Cortex of kidney (tissue), 1 donor: ENCODE measurements around the gene FHOD3.

Source experiments
- DNase-seq: peaks from one replicate; lab custom pipeline; 2025; lab: John Stamatoyannopoulos, UW

FHOD3 gene

DNA sequence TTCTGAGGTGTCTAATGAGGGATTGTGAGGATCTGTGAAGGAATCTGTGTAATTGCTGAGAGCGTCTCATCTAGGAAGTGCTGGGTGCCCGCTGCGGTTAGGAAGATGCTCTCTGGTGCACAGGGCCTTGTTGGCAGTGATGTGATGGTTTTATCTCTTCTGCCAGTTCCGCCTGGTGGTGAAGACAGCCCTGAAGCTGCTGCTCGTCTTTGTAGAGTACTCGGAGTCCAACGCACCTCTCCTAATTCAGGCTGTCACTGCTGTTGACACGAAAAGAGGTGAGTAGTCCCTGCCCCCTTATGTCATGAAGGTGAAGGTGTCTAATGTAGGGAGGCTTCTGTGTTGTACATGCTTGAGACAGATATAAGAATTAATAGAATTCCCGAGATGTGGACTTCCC, 297.1 kb downstream of the FHOD3 start:
- no peak for DNase-seq

DNA sequence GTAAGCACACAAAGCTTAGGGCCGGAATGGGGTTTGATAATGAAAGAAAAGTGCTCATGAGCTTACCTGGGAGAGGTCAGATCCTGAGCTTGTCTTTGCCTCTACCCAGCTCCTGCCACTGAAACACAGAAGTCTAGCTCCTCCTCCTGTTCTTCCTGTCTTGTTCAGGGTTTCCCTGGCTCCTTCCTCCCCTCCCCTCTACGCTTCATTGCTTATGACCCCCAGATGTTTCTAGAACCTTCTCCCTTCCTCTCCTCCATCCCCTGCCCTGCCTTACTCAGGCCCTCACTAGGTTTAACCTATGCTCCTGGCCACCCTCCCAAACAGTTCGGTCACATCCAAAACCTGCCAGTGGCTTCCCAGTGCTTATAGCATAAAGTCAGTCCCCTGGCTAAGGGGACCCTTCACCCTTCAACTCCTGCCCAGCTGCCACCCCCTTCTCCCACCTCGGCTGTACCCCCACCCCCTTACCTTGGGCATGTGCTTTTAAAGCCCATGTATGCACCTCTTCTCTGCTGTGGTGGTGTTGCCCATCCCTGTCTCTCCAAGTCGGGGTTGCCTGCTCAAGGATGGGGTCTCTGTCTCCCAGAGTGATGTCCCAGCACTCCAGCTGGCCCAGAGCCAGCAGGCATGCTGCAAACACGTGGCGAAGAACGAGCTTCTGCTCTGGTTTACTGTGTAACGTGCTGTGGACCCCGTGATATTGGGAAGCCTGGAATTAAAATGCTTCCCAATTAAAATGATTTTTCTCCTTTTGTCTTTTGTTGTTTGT, 297.7 kb downstream of the FHOD3 start:
- no peak for DNase-seq

DNA sequence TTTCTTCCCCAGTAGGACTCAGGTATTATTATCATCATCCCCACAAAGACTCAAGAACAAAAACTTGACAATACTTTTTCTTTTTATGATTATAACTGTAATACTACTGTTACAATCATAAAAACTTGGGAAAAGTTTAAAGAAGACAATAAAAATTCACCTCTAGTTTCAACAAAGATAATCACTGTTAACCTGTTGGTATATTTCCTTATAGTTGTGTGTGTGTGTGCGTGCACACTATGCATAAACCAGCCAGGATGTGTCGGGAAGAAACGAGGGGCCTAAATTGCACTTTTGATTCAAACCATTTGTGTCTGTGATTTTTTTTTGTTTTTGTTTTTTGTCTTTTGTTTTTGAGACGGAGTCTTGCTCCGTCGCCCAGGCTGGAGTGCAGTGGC, 298.3 kb downstream of the FHOD3 start:
- DNase-seq, result no peak

DNA sequence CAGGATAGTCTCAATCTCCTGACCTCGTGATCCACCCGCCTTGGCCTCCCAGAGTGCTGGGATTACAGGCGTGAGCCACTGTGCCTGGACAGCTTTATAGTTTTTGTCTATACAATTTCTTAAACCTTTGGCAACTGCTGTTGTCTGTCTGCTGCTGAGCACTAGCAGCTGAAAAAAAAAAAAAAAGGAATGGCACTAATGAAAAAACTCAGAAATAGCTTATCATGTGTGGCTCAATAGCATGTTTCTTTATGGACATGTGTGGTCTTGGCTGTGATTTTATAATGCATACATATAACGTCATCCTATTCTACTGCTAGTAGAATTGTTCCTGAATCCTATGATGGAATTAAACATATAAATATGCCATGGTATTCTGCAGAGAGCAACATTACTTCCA, 300.1 kb downstream of the FHOD3 start:
- no peak for DNase-seq

DNA sequence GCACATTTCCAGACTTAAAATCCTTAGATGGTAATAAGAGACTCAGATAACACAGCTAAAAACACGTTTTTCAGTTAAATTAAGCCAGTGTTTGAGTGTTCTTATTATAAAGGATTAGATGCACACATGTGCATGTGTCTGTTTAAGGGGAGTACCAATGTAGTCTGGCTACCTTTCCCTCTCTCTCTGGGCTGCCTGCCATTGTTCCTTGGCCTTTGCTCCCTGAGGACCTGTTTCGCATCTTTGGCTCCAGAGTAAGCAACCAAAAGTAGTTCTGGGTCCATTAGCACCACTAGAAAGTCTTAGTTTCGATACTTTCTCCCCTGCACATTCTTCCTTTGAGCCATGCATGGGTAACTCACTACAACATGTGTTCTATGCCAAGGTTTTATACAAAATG, 303.0 kb downstream of the FHOD3 start:
- no peak for DNase-seq

DNA sequence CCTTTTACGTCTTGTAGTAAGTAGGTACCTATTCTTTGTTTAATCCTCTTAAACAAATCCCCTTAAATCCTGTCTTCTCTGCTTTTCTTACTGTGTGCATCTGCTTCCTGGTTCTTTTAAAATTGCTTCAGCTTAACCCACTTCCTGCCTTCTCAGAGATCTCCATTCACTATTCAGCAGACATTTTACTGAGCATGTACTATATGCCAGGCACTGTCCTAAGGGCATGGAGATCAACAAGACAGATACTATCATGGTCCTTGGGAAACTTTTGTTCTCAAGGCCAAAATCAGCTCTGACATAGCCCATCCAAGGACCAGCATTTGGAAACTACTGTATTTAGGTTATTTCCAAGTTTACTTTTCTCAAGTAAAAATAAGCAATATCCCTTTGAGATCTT, 303.8 kb downstream of the FHOD3 start:
- no peak for DNase-seq

DNA sequence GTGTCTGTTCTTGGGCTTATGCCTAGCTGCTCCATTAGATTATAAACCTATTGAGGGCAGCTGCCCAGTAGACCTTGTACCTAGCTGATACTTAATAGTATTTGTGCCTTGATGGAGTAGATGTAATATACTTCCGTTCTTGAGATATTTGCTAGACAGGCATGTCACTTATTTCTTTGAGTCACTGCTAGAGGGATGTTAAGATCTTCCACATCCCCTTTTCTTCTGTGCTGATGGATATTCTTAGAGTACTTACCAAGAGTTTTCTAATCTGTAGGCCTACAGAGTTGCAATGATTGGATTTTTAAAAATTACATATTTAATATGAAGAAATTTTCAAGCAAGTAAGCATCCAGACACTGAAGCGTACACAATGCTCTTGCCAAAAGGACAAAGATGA, 304.6 kb downstream of the FHOD3 start:
- no peak for DNase-seq

DNA sequence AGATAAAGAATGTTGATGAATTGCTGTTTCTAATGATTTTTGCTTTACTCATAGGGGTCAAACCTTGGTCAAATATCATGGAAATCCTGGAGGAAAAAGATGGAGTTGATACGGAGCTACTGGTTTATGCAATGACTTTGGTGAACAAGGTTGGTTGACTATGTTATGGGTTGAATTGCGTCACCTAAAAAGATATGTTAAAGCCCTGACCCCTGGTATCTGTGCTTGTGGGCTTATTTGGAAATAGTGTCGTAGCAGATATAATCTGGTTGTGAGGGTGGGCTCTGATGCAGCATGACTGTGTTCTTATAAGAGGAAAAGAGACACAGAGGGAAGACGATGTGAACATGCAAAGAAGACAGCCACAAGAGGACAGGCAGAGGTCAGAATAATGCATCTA, 305.1 kb downstream of the FHOD3 start:
- no peak for DNase-seq

DNA sequence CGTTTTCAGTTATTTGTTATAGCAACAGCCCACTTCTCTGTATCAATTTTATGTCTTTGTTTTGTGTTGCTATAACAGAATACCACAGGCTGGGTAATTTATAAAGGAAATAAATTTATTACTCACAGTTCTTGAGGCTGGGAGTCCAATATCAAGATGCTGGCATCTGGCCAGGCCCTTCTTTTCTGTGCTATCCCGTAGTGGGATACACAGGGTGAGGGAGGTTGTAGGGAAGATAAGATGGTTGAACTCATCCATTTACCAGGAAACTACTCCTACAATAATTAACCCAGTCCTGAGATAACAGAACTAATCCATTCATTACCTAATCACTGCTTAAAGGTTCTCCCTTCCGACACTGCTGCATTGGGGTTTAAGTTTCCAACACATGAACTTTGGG, 310.6 kb downstream of the FHOD3 start:
- DNase-seq, result no peak

DNA sequence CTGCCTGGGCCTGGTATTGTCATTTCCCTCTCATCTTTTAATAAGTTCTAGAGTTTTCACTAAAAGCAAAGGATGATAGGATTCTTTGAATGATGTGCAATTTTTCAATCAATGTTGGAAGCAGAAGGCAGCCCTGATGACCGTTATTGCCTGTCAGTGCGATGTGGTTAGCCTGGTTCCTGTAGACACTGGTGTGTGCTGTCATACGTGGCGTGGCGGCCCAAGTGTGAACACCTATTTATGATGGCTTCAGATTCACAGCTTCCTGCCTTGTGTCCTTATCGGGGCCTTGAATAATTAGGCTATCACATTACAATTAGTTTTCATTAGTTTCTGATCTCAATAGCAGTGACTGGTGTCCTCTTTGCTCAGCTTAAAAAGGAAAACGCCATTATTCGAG, 312.7 kb downstream of the FHOD3 start:
- DNase-seq, result no peak

DNA sequence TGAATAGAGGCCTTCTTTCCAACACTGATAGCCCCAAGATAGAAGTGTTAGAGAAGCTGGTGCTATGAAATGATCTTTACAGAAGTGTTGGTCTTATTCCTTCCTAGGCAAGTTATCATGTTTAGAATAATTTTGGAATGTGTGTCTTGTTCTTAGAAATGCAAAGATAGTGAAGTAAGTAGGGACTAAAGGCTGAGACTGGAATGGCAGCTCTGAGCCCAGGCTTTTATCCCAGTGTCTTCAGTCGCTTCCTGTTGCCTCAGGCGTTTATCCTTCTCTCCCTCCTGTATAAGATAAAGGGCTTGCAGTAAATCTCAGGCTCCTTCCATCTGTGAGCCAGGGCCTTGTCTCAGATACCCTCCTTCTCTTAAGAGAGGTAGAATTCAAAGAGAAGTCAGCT, 313.1 kb downstream of the FHOD3 start:
- DNase-seq, result no peak

DNA sequence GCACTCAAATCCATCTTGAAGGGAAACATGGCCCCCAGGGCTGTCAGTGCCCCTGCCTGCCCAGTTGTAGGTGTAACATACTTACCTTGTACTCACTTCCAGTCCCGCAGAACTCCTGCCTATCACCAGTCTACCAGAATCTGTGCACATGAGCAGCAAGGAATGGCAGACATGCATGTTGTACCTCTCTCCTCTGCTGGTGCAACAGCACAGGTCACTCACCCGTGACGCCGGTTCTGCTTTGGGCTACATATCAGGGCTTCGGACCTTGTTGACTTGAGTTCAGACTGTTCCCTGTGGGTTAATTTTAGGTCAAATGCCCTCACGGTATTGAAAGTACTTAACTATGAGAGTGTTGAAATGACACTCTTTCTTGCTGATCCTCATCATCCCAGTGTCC, 315.6 kb downstream of the FHOD3 start:
- no peak for DNase-seq

DNA sequence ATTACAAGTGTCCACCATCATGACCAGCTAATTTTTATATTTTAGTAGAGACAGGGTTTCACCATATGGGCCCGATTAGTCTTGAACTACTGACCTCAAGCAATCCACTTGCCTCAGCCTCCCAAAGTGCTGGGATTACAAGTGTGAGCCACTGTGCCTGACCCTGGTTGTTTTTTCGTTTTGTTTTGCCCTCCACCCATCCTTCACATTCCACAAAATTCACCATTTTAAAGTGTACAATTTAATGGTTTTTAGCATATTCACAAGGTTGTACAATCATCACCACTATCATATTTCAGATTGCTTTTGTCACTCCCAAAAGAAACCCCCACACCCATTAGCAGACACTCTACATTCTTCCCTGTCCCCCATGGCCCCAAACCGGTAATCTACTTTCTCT, 316.3 kb downstream of the FHOD3 start:
- no peak for DNase-seq

DNA sequence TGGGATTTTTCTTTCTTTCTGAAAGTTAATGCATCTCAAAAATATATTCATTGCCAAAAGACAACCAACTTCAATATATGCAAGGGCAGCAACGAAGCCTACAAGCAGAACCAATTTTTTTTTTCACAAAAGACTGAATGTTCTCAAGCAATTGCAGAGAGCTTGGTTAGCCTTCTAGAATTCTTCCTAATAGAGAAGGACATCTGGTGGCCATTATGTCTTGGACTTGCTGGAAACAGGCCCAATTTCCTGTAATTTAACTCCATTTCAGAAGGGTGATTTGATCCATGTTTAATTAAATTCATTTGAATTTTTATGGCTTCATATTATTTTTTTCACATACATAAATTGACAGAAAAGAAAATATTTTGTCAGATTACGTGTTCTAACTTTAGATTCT, 323.3 kb downstream of the FHOD3 start:
- DNase-seq, result no peak

DNA sequence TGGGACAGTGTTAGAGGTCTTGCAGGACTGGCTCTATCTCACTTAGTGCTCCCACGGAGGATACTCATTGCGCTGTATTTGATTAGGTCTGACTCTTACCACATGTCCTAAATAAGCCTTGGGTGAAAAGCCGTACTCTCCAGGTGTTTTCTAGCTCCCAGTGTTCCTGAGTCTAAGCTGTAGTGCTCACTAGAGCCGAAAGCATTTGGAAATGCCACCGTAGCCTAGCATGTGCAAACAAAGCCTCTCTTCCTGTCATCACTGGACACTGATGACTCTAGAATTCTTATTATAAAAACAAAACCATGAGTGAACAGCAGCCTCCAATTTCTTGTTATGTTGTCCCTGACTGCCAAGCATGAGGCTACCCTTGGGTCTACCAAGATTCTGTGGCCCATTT, 325.1 kb downstream of the FHOD3 start:
- DNase-seq, result no peak

DNA sequence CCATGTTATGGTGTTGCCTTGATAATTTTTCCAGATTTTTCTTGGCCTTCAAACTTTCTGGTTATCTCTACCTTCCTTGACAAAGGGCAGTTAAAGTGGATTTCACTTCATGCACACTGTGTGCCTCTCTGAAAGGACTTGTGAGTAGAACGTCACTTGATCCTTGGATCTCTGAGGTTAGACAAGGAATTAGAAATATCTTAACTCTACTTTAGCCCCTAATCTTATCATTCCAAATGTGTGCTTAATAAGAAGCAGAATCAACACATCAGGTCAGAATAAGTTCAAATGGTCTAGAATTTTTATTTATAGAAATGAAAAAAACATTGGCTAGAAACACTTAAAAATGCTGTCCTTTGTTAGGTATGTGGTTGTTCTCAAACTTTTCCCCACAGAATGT, 325.6 kb downstream of the FHOD3 start:
- DNase-seq, result no peak

DNA sequence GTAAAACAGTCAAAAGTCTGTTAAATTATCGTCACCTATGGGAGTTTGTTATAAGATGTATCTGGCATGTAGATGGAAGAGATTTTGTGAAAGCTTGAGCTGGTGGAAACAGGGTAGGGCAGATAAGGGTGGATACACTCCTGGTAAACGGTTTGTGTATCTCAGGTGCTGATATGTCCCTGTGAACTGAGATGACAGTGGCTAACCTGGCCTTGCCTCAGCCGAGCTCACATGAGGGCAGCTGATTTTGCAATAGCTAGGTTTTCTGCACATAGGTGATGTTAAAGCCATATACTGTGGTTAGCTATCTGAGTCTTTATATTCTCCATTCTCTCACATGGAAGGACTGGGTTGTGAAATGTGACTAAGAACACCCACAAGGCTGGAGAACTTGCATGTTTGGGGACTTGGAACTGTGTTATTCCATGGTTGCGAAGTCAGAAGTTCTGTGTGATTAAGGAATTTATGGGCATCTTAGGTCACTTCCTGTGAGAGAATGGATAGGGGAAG, 326.2 kb downstream of the FHOD3 start:
- no peak for DNase-seq

DNA sequence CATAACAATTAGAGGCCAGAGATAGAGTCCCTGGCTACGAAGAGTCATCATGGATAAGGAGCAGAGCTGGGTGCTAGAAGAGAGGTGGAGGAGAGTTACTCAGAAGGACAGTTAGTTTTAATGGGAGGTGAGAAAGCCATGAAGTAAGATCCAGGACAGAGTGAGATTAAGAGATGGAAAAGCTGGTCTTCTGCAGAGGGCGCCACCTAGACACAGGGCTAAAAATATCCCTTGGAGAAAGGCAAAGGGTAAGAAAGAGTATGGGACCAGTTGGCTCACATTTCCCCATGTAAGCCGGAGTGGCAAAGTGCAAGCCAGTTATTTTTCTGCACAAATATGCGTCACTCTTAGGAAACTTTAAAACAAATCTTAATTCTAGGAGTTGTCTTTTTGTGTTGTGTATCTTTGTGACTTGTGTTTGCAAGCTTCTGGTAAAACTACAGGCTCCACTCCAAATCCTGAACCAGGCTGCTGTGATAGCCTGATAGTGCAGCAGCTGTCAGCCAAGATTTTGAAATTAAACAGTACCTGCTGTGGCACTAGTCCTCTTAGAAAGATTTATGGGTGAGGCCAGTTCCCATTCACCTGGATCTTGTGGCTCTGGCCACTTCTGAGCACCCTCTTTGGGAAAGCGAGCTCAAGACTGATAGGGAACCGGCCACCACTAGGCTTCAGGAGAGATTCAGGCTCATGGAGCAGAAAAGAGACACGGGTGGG, 327.1 kb downstream of the FHOD3 start:
- DNase-seq, result no peak

DNA sequence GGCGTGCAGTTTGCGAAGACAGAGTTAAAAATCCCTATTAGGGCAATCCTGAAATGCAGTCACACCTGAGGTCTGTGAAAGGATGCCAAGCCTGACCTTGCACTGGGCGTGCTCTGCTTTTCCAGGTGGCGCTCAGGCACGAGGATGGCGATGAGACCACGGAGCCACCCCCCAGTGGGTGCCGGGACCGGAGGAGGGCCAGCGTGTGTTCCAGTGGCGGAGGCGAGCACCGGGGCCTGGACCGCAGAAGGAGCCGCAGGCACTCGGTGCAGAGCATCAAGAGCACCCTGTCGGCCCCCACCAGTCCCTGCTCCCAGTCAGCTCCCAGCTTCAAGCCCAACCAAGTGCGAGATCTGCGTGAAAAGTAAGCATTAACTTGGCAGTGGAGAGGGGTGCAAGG, 327.9 kb downstream of the FHOD3 start:
- DNase-seq, result no peak

DNA sequence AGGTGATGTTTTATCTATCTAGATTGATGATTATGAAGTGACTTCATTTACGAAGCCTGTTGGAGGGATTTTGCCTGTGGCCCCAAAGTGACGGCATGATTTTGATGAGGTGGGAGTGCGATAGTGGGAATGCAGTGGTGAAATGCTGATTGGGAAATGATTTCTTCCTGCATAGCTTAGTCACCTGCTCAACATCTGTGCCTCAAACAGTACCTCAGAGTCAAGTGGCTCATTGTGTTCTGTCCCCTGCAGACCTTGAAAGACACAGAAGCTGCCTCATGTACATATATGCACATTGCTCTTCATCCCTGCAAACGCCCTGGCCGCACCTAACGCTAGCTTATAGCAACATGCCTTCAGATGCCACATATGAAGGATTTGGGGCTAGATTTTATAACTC, 330.1 kb downstream of the FHOD3 start:
- no peak for DNase-seq

DNA sequence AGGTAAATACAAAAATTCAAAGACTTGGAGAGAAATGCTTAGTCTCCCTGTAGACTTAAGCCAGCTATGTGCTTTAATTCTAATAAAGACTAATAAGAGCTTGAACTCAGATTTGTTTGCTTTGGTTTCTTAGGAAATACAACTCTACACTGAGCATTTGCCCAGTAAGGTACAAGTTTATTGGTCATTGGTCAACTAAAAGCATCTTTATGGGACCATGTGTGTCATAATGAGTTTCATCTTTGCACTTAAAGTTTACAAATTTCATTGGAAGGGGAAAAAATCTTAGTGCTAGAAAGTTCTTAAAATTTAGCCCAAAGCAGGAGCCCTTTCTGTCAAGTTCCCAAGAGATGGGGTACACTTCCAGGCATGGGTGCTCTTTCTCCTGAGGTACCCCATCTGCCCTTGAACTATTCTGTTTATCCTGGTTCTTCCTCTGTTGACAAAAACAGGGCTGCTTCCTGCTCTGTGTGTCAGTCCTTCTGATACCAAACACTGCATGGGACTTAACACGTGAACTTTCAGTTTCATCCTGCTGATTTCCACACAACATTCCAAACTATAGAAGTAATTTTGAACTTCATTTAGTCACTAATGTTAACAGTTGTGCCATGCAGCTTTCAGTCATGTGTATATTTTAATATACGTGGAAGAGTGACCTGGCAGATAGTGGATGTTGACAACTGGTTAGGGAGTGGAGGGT, 331.1 kb downstream of the FHOD3 start:
- no peak for DNase-seq

DNA sequence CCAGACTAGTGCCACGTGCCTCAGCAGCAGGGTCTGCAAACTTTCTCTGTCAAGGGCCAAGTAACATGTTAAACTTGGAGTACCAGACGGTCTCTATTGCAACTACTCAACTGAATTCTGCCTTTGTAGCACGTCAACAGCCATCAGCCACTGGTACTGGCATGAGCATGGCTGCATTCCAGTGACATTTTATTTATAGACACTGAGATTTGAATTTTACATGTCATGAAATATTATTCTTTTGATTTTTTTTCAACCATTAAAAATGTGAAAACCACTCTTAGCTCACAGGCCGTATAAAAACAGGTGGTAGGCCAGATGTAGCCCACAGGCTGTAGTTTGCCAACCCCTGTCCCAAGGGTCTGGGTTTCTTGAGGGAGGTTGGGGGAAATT, 331.6 kb downstream of the FHOD3 start:
- no peak for DNase-seq

DNA sequence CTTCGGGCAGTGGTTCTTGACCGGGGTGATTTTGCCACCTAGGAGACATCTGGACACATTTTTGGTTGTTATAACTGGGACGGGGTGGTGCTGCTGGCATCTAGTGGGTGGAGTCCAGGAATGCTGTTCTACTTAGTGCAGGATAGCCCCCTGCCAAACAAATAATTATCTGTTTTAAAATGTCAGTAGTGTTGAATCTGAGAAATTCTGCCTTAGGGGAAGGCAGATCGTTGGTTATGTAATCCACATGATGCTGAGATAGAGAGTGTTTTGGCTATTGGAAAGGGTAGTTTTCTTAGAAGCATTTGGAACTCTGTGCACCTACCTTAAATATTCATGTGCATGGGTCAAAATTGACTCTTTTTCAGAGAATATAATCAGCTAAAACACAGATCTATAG, 332.3 kb downstream of the FHOD3 start:
- DNase-seq, result no peak
